ENCODE results near the gene OGDHL. TPM values are rescaled to one million over a fixed set of nuclear protein-coding genes. Genes with fewer than 3 reads are reported as not detected.
A peak's percentile ranks its signal among the peaks of the same experiment; 100 is the strongest.

OGDHL gene
- total and polyA plus RNA-seq, 9 of the 15 experiments (the other 6 are each of a cell fraction or from before 2014, with no cell fraction given) = 0.01 to 1.8 (median 0.91) TPM

- in situ Hi-C loops (cut with MboI) = no loop called here
- DNase-seq (ENCODE audit: extremely low read depth in 1 of 4, low spot score in 3 of 4) (no peak), ATAC-seq (peak; percentile 7; the same call in 2 of the 3 replicates), FAIRE-seq (peak; percentile 96)
- Histone ChIP-seq H3K79me2 (ENCODE audit: control insufficient read depth, insufficient read depth, low read length) (no peaks in the 10 kb centered on the region), H3K27me3 (ENCODE audit: control insufficient read depth in 2 of 2, insufficient read depth in 2 of 2, low read length in 2 of 2) (peaks cover 4 to 44% of the 10 kb centered on the region in 2 experiments; a peak in 4 of 5 replicates), H3K4me1 (replicated peaks in 1 of 2; ENCODE audit: control insufficient read depth in 2 of 2, insufficient read depth in 2 of 2, low read length in 2 of 2) (peaks cover 0 to 12% of the 10 kb centered on the region in 2 experiments; a peak in 1 of 5 replicates), H3K9ac (ENCODE audit: insufficient read depth in 1 of 2, low read depth in 2 of 2, low read length in 2 of 2) (no peak overlapping the region), H3K4me3 (no peak overlapping the region), H3K27ac (ENCODE audit: extremely low read depth, low read depth, low read length) (no peak overlapping the region), H3K9me1 (ENCODE audit: control insufficient read depth, insufficient read depth, low read length) (no peaks in the 10 kb centered on the region), H3K9me3 (replicated peaks; ENCODE audit: control insufficient read depth, insufficient read depth, low read depth, low read length) (no peaks in the 10 kb centered on the region), H3K4me2 (ENCODE audit: insufficient read depth, low read length) (no peak overlapping the region), H3K36me3 (ENCODE audit: control insufficient read depth, insufficient read depth, low read length) (no peaks in the 10 kb centered on the region), H2AFZ (ENCODE audit: low read depth, low read length) (no peak overlapping the region), H4K20me1 (replicated peaks; ENCODE audit: control insufficient read depth, insufficient read depth, low read length) (peaks cover 22% of the 10 kb centered on the region; the same call in 1 of the 2 replicates)
- intact Hi-C loops (cut with micrococcal nuclease) = no loop called here
- no TSS peak for BruUV-seq (replicated peaks)
- POLR2A ChIA-PET = no interaction called here
- 0% methylated on average over 7 of the region's 7 CpGs for WGBS (ENCODE audit: insufficient coverage, low coverage, missing lambda C conversion rate)
- CTCF ChIA-PET (ENCODE audit: low intra/inter-chr PET ratio) = no interaction called here
- TF ChIP-seq MTA3 (IDR thresholded peaks at IDR 0.05; ENCODE audit: borderline replicate concordance) = no peak
- TF ChIP-seq NUFIP1 (IDR thresholded peaks at IDR 0.05; ENCODE audit: partially characterized antibody) = peak; percentile 40
- TF ChIP-seq BCOR (IDR thresholded peaks at IDR 0.05) = peak; percentile 7; the same call in 1 of the 2 replicates
- TF ChIP-seq NFIC (IDR thresholded peaks at IDR 0.05) = no peak
- TF ChIP-seq MECOM (CRISPR knock-in tag; IDR thresholded peaks at IDR 0.05) = no peak
- TF ChIP-seq EHMT2 (IDR thresholded peaks at IDR 0.05) = 0 out of 2 replicates have a peak, but pooled peaks have one; percentile 34
- TF ChIP-seq ARHGAP35 (IDR thresholded peaks at IDR 0.05; ENCODE audit: partially characterized antibody) = peak; percentile 67
- peak; percentile 58 for TF ChIP-seq ADNP (tag; IDR thresholded peaks at IDR 0.05)
- TF ChIP-seq PHF20 (IDR thresholded peaks at IDR 0.05; ENCODE audit: partially characterized antibody) = peak; percentile 77
- TF ChIP-seq NCOA4 (IDR thresholded peaks at IDR 0.05; ENCODE audit: partially characterized antibody) = peak; percentile 42
- peak; percentile 18; the same call in 1 of the 2 replicates for TF ChIP-seq CBFA2T3 (IDR thresholded peaks at IDR 0.05)
- 0 out of 2 replicates have a peak, but pooled peaks have one; percentile 56 for TF ChIP-seq THRB (CRISPR knock-in tag; conservative IDR thresholded peaks at IDR 0.05)
- TF ChIP-seq CSDE1 (IDR thresholded peaks at IDR 0.05) = peak in 1 of 2 experiments; percentile 55; a peak in 1 of 4 replicates
Observed at GRCh38 chr10:49741108-49741995, 20.8 kb downstream of the OGDHL start.

All from K562 (cell line).